Measurements from ENCODE around the gene GADD45G.

Gene GADD45G

GRCh38 chr9:89610391-89610925 lies 5.6 kb downstream of the GADD45G start:
- DNase-seq = no peak

GRCh38 chr9:89611425-89611824 lies 6.6 kb downstream of the GADD45G start:
- DNase-seq = no peak

GRCh38 chr9:89612566-89613278 lies 7.9 kb downstream of the GADD45G start:
- no peak for DNase-seq

GRCh38 chr9:89613912-89614892 lies 9.4 kb downstream of the GADD45G start:
- DNase-seq = no peak

- no peak for DNase-seq
Observed at GRCh38 chr9:89615661-89616060, 10.8 kb downstream of the GADD45G start.

- no peak for DNase-seq
Observed at GRCh38 chr9:89616411-89616810, 11.6 kb downstream of the GADD45G start.

GRCh38 chr9:89617978-89618377 lies 13.2 kb downstream of the GADD45G start:
- no peak for DNase-seq

GRCh38 chr9:89619019-89619418 lies 14.2 kb downstream of the GADD45G start:
- no peak for DNase-seq

- DNase-seq = no peak
Observed at GRCh38 chr9:89619424-89620138, 14.8 kb downstream of the GADD45G start.

- DNase-seq = no peak
Observed at GRCh38 chr9:89621031-89621430, 16.2 kb downstream of the GADD45G start.

- DNase-seq = no peak
Observed at GRCh38 chr9:89621676-89622075, 16.9 kb downstream of the GADD45G start.

GRCh38 chr9:89622933-89623861 lies 18.4 kb downstream of the GADD45G start:
- DNase-seq = no peak

- no peak for DNase-seq
Observed at GRCh38 chr9:89623925-89624420, 19.2 kb downstream of the GADD45G start.

- no peak for DNase-seq
Observed at GRCh38 chr9:89625721-89626687, 21.2 kb downstream of the GADD45G start.

GRCh38 chr9:89626741-89627265 lies 22.0 kb downstream of the GADD45G start:
- DNase-seq = no peak

- no peak for DNase-seq
Observed at GRCh38 chr9:89628601-89629000, 23.8 kb downstream of the GADD45G start.

GRCh38 chr9:89629081-89629976 lies 24.5 kb downstream of the GADD45G start:
- no peak for DNase-seq

- no peak for DNase-seq
Observed at GRCh38 chr9:89630508-89630907, 25.7 kb downstream of the GADD45G start.

GRCh38 chr9:89631384-89631783 lies 26.6 kb downstream of the GADD45G start:
- no peak for DNase-seq

Measured in stimulated activated CD4-positive, alpha-beta T cell treated with anti-CD3 and anti-CD28 coated beads, Interleukin-15, amount 100 ng/mL, for 24 hours (primary cell).